ENCODE measurements around the gene RAD54L. TPM values are rescaled to one million over a fixed set of nuclear protein-coding genes. Genes with fewer than 3 reads are reported as not detected.
"Not testable (repeated sequence)": the region's sequence is repeated elsewhere in the genome, so short reads cannot be mapped to it uniquely, and the experiment has no call there.

The RAD54L gene
- total and polyA plus RNA-seq, 2 of the 4 experiments (the other 2 are of a cell fraction): 4.8 to 10.6 TPM

GRCh38 chr1:46231231-46231630 is 16.3 kb upstream of the RAD54L start:
- H3K79me1 ChIP-seq (ENCODE audit: low read depth in 1 of 2, low read length in 2 of 2); H2AK5ac ChIP-seq (ENCODE audit: low read depth, low read length); H2BK120ac ChIP-seq (ENCODE audit: low read depth, low read length); H3K18ac ChIP-seq (ENCODE audit: low read depth, low read length); H2BK15ac ChIP-seq (ENCODE audit: low read depth, low read length); H3K27ac ChIP-seq (ENCODE audit: insufficient read depth, low read length); H2BK20ac ChIP-seq (ENCODE audit: low read depth, low read length); ATAC-seq (ENCODE audit: low read depth); H3K36me3 ChIP-seq (ENCODE audit: control insufficient read depth, insufficient read depth, low read length); DNase-seq; H2BK5ac ChIP-seq (ENCODE audit: low read depth, low read length, poor library complexity, severe bottlenecking); dilution Hi-C loops (cut with HindIII; ENCODE audit: low sequenced_read_pairs, unreplicated experiment); H3K27me3 ChIP-seq (ENCODE audit: control insufficient read depth, insufficient read depth, low read length); H3K56ac ChIP-seq (ENCODE audit: extremely low read depth, insufficient read depth, low read length); H2AK9ac ChIP-seq (replicated peaks; ENCODE audit: low read depth, low read length, poor library complexity); H4K91ac ChIP-seq (ENCODE audit: insufficient read depth, low read depth, low read length); H3K9ac ChIP-seq (ENCODE audit: low read depth, low read length); POLR2A ChIA-PET (ENCODE audit: unreplicated experiment); H3K9me1 ChIP-seq (ENCODE audit: insufficient read depth, low read length); H3K4me2 ChIP-seq (ENCODE audit: low read depth, low read length); BruUV-seq (replicated peaks); H3K14ac ChIP-seq (replicated peaks; ENCODE audit: low read depth, low read length); H3K23ac ChIP-seq (ENCODE audit: low read depth, low read length); H3K9me3 ChIP-seq (ENCODE audit: control insufficient read depth, insufficient read depth, low read length); H3K4ac ChIP-seq (ENCODE audit: low read depth, low read length); H3K4me1 ChIP-seq (ENCODE audit: control insufficient read depth, insufficient read depth, low read length); H2AFZ ChIP-seq (replicated peaks; ENCODE audit: low read length, poor library complexity); H4K20me1 ChIP-seq (ENCODE audit: insufficient read depth, low read length); in situ Hi-C loops (cut with MboI; ENCODE audit: low sequenced_read_pairs); H4K8ac ChIP-seq (ENCODE audit: low read depth in 2 of 2, low read length in 2 of 2); intact Hi-C loops (cut with micrococcal nuclease); H3K4me3 ChIP-seq (ENCODE audit: insufficient read depth, low read depth, low read length); H4K5ac ChIP-seq (ENCODE audit: low read depth, low read length): not testable (repeated sequence)
- WGBS, 2 experiments (ENCODE audit: extremely low coverage in 2 of 2, insufficient read length in 1 of 2): no CpG with 5 or more reads among the region's 3 CpGs
- CTCF ChIA-PET: interaction anchor here (1.6 to 2.1 kb wide), 2 partner anchors 8 to 14 kb away, joined by 6 to 9 read pairs; no protein-coding TSS in a partner anchor
